Astrocyte (in vitro differentiated cells and primary cell): ENCODE results near the gene PCBP3.

Experiments used
- EZH2 ChIP-seq: IDR thresholded peaks from 2 replicates; pipeline ENCODE4 v1.6.1; 2012; ENCODE audit warnings: mild to moderate bottlenecking, low read length, inconsistent platforms; ENCODE audit not compliant: insufficient read depth
- TF ChIP-seq, protein P1 (sequence below): IDR thresholded peaks from 2 replicates; pipeline ENCODE4 v1.5.1; 2011; ENCODE audit warnings: low read depth, mild to moderate bottlenecking, inconsistent platforms, low read length, moderate library complexity; ENCODE audit not compliant: insufficient read depth

DNA sequence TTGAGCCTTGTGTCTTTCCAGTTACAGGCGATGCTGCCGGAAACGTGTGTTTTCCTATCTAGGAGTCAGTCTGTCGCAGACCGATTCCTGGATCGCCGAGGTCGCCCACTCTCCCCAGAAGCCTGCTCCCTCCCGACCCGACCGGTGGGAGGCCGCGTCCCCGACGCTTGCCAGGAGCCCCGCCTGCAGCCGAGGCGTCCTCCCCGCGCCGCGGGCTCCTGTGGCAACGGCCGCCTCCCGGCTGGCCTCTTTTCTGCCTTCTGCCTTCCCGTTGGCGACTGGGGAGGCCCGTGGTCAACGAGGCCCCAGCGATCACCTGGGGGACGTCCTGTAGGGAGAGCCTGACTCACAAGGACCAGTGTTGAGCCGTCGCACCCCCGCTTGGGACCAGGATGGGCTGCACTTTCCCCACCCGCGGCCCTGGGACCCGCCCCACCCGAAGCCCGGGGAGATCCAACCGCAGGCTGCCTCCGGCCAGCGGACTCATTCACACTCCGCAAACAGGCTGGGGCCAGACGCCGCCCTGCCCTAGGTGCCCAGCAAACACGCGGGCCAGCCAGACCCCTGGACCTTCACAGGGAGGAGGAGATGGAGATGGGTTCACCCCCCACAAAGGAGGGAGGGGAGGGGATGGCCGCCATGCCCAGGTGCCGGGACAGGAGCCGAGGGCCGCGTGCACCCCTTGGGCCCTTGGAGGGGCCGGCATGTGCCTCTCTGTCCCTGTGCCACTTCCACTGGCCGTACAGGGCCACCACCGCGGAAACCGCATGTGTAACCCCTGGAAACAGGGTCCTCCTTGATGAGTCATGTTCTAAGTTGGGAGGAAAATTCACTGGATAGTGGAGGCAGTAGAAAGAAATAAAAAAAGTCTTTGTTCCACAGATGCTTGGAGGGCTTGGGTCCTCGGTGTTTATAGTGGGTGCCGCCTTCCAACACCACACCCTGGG lies 330.8 kb downstream of the PCBP3 start:
- TF ChIP-seq, protein P1, sequence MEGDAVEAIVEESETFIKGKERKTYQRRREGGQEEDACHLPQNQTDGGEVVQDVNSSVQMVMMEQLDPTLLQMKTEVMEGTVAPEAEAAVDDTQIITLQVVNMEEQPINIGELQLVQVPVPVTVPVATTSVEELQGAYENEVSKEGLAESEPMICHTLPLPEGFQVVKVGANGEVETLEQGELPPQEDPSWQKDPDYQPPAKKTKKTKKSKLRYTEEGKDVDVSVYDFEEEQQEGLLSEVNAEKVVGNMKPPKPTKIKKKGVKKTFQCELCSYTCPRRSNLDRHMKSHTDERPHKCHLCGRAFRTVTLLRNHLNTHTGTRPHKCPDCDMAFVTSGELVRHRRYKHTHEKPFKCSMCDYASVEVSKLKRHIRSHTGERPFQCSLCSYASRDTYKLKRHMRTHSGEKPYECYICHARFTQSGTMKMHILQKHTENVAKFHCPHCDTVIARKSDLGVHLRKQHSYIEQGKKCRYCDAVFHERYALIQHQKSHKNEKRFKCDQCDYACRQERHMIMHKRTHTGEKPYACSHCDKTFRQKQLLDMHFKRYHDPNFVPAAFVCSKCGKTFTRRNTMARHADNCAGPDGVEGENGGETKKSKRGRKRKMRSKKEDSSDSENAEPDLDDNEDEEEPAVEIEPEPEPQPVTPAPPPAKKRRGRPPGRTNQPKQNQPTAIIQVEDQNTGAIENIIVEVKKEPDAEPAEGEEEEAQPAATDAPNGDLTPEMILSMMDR: no peak
- TF ChIP-seq EZH2: no peak
